ENCODE data around the gene CYB5D1.

- TF ChIP-seq CTCF (conservative IDR thresholded peaks at IDR 0.05 in 1 of 2, IDR thresholded peaks at IDR 0.05 in 1 of 2; ENCODE audit: low read depth in 1 of 2, low read length in 2 of 2) (no peak), EZH2 (IDR thresholded peaks at IDR 0.05; ENCODE audit: low read length, missing control alignments) (no peak)
These were observed 22.5 kb downstream of the CYB5D1 start for GRCh38 chr17:7880076-7880868.

All from fibroblast of lung (primary cell).